Measurements from ENCODE around the gene UBE2M.

The UBE2M gene

DNA sequence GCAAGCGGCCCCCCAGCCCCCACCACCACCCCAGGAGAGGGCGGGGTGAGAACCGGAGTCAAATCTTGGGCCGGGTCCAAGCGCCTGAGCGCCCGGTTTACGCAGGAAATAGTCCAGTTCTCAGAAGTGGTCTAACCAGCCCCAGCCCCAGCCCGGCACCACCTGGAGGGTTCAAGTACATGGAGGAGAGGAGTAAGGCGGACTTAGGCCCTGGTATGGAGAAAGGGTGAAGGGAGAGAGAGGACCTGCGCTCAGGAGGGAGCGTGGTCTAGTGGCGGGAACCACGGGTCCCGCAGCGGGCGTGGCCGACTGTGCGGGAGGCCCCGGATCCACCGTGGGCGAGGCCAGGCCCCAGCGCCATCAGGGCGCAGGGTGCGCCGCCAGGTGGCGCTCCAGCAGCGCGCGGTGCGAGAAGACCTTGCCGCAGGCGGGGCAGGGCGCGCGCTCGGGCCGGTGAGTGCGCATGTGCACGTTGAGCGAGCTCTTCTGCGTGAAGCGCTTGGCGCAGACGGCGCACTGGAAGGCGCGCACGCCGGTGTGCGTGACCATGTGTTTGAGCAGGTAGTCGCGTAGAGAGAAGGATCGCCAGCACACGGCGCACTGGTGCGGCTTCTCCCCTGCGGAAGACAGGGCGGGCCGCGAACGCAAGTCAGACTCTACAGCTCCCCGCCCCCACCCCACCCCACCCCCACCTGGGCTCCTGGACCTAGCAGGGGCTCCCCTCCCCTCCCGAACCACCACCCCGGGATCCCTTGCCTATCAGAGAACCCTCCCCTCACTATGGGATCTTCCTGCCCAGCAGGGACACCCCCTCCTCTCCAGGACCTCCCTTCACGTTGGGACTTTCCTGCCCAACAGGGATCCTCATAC lies 44.5 kb downstream of the UBE2M start:
- no peaks in the 10 kb centered on the region for H3K27me3 ChIP-seq (ENCODE audit: insufficient read depth, poor library complexity, severe bottlenecking)

DNA sequence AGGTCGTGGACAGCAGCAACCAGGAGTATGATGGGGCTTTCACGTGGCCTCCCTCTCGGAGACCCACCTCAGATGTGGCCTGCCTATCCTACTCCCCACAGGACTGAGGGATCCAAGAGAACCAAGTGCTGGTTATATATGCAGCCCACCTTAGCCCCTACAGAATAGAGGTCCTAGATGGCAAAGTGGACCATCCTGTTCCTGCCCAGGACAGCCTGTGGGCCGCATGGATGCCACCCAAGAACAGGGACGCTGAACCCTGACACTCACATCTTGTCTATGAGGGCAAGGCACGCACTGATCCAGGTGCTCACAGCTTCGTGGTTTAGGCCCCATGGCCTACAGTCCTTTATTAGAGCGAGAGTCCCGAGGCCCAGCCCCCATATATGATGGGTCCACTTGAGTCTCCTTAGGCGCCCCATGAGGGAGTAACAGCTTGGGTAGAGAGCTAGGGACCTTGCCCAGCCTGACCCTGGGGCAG lies 45.2 kb downstream of the UBE2M start:
- Histone ChIP-seq H3K27ac (ENCODE audit: poor library complexity, severe bottlenecking) (peak overlapping the region; percentile 47), H3K27me3 (ENCODE audit: insufficient read depth, poor library complexity, severe bottlenecking) (no peaks in the 10 kb centered on the region), H3K9me3 (ENCODE audit: severe bottlenecking) (no peaks in the 10 kb centered on the region), H3K36me3 (ENCODE audit: low read depth) (peaks cover 6% of the 10 kb centered on the region), H3K4me3 (ENCODE audit: severe bottlenecking) (no peak overlapping the region), H3K4me1 (ENCODE audit: insufficient read depth, poor library complexity, severe bottlenecking) (peaks cover 3% of the 10 kb centered on the region)
- ATAC-seq (ENCODE audit: low read depth) (no peak), DNase-seq (ENCODE audit: low spot score) (no peak)
- TF ChIP-seq, protein P1, sequence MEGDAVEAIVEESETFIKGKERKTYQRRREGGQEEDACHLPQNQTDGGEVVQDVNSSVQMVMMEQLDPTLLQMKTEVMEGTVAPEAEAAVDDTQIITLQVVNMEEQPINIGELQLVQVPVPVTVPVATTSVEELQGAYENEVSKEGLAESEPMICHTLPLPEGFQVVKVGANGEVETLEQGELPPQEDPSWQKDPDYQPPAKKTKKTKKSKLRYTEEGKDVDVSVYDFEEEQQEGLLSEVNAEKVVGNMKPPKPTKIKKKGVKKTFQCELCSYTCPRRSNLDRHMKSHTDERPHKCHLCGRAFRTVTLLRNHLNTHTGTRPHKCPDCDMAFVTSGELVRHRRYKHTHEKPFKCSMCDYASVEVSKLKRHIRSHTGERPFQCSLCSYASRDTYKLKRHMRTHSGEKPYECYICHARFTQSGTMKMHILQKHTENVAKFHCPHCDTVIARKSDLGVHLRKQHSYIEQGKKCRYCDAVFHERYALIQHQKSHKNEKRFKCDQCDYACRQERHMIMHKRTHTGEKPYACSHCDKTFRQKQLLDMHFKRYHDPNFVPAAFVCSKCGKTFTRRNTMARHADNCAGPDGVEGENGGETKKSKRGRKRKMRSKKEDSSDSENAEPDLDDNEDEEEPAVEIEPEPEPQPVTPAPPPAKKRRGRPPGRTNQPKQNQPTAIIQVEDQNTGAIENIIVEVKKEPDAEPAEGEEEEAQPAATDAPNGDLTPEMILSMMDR (IDR thresholded peaks at IDR 0.05; ENCODE audit: poor library complexity, severe bottlenecking): no peak

More for the DNA sequence above, 44.5 kb downstream of the UBE2M start:
- Histone ChIP-seq H3K27ac (ENCODE audit: poor library complexity, severe bottlenecking) (peak overlapping the region; percentile 47), H3K36me3 (ENCODE audit: low read depth) (peaks cover 6% of the 10 kb centered on the region), H3K9me3 (ENCODE audit: severe bottlenecking) (no peaks in the 10 kb centered on the region), H3K4me1 (ENCODE audit: insufficient read depth, poor library complexity, severe bottlenecking) (peaks cover 3% of the 10 kb centered on the region), H3K4me3 (ENCODE audit: severe bottlenecking) (peak overlapping the region; percentile 31)
- TF ChIP-seq, protein P1 (IDR thresholded peaks at IDR 0.05; ENCODE audit: poor library complexity, severe bottlenecking): peak; percentile 96
- ATAC-seq (ENCODE audit: low read depth): peak; percentile 64
- DNase-seq (ENCODE audit: low spot score): peak; percentile 85

DNA sequence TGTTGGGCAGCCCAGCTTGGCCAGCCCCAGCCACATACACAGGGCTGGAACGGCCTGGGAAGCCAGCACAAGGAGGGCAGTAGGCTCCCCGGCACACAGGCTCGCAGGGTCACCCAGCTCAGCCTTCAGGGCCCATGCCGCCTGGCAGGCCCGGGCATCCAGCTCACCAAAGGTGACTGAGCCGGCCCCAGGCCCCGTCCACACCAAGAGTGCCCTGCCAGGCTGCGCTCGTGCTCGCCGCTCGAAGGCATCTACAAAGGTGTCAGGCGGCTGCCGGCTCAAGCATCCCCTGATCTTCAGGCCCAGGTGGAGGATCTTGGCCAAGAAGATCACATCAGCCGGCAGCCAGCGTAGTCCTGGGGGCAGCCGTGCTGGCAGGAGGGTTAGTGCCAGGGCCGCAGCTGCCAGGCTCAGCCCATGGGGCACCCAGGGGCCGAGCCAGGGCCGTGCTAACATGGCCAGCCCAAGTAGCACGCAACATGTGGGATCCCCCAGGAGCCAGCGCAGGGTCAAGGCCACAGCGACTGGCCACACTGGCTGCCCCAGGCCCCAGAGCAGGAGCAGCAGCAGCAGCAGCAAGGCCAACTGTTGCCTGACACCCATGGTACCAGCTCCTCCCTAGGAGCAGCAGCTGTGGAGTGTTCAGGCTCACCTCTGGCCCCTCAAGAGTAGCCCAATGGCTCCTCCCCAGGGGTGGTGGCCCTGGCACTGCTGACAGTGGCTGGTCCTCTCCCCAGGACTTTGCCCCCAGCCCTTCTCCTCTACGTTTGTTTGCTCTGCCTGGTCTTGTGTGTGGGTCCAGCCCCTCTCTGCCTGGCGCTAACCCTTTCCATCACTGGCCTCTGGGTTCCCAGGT lies 46.8 kb downstream of the UBE2M start, which contains the start of gene SLC27A5:
Gene SLC27A5 (minus strand): TSS at position 640 of the 856 bp plus-strand sequence. CDS start 37 bp downstream, at position 603.
- ATAC-seq (ENCODE audit: low read depth) (0 out of 3 replicates have a peak, but pooled peaks have one; percentile 2), DNase-seq (ENCODE audit: low spot score) (no peak)
- H3K9me3 ChIP-seq (ENCODE audit: severe bottlenecking): no peaks in the 10 kb centered on the region
- no peaks in the 10 kb centered on the region for H3K27me3 ChIP-seq (ENCODE audit: insufficient read depth, poor library complexity, severe bottlenecking)
- H3K4me3 ChIP-seq (ENCODE audit: severe bottlenecking): no peak within 1 kb of the TSS
- H3K4me1 ChIP-seq (ENCODE audit: insufficient read depth, poor library complexity, severe bottlenecking): no peaks in the 10 kb centered on the region
- no peak within 1 kb of the TSS for H3K27ac ChIP-seq (ENCODE audit: poor library complexity, severe bottlenecking)
- peaks cover 6% of the 10 kb centered on the region for H3K36me3 ChIP-seq (ENCODE audit: low read depth)
- TF ChIP-seq, protein P1 (IDR thresholded peaks at IDR 0.05; ENCODE audit: poor library complexity, severe bottlenecking): no peak

DNA sequence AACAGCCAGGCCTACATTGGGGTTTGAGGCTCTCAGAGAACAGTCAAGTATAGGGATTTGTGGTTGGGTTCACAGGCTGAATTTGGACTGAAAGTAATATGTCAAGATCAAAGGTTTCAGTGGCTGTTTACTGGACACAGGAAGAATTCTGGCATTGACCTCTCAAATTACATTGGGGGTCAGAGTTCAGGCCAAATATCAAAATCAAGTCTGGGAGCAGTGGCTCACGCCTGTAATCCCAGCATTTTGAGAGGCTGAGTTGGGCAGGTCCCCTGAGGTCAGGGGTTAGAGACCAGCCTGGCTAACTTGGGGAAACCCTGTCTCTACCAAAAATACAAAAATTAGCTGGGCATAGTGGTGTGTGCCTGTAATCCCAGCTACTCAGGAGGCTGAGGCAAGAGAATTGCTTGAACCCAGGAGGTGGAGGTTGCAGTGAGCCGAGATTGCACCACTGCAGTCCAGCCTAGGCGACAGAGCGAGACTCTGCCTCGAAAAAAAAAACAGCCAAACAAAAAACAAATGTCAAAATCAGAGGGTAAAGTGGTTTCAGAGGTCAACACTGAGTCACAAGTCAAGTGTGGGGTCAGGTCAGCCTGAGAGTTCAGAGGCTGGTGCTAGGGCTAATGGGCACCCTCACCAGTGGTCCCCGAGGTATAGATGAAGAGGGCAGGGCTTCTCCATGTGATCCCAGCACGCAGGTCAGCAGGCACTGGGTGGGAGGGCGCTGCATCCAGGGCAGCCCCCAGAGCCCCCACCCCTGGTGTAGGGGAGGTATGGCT lies 48.1 kb downstream of the UBE2M start:
- DNase-seq (ENCODE audit: low spot score) (no peak), ATAC-seq (ENCODE audit: low read depth) (no peak)
- no peaks in the 10 kb centered on the region for H3K36me3 ChIP-seq (ENCODE audit: low read depth)
- no peaks in the 10 kb centered on the region for H3K27me3 ChIP-seq (ENCODE audit: insufficient read depth, poor library complexity, severe bottlenecking)
- no peaks in the 10 kb centered on the region for H3K9me3 ChIP-seq (ENCODE audit: severe bottlenecking)
- H3K4me3 ChIP-seq (ENCODE audit: severe bottlenecking): no peak overlapping the region
- TF ChIP-seq, protein P1 (IDR thresholded peaks at IDR 0.05; ENCODE audit: poor library complexity, severe bottlenecking): no peak
- no peaks in the 10 kb centered on the region for H3K4me1 ChIP-seq (ENCODE audit: insufficient read depth, poor library complexity, severe bottlenecking)
- no peak overlapping the region for H3K27ac ChIP-seq (ENCODE audit: poor library complexity, severe bottlenecking)
